Tibial artery (tissue), 4 donors: ENCODE results near the gene SUFU.
A peak's percentile ranks its signal among the peaks of the same experiment; 100 is the strongest.

Experiments used
- DNase-seq, 2 donors: peaks; one replicate each; pipeline ENCODE4 v3.0.0-alpha.2; 2019
- H3K27ac ChIP-seq, 2 donors: fragments of 200-600 bp; sonication (generic) in 1 of 2; 1 replicate in 1 of 2; 2 replicates in 1 of 2; pipeline ENCODE4 v1.5.1; 2018 to 2019; ENCODE audit warnings: mild to moderate bottlenecking in 1 of 2
- H3K27me3 ChIP-seq, 2 donors: fragments of 200-600 bp; sonication (generic) in 1 of 2; one replicate each; pipeline versions ENCODE4 v1.5.1 to v1.6.0; 2016 to 2019
- H3K36me3 ChIP-seq, 3 donors: fragments of 200-600 bp; sonication (generic) in 2 of 3; one replicate each; pipeline ENCODE4 v1.5.1; 2016 to 2019; ENCODE audit warnings: mild to moderate bottlenecking in 2 of 3
- H3K4me1 ChIP-seq, 4 donors: fragments of 200-600 bp; sonication (generic) in 2 of 4; 1 replicate in 3 of 4; 2 replicates in 1 of 4; pipeline ENCODE4 v1.5.1; 2016 to 2019
- H3K4me3 ChIP-seq, 2 donors: fragments of 200-600 bp; sonication (generic) in 1 of 2; 1 replicate in 1 of 2; 2 replicates in 1 of 2; pipeline ENCODE4 v1.5.1; 2018 to 2019; ENCODE audit warnings: mild to moderate bottlenecking in 2 of 2
- H3K9me3 ChIP-seq, 3 donors: fragments of 200-600 bp; sonication (generic) in 1 of 3; one replicate each; pipeline ENCODE4 v1.5.1; 2016 to 2019
- intact Hi-C: fragments of 100-400 bp; cut with DNase I; formaldehyde crosslinking; loops from one replicate; pipeline ENCODE4 v1.15.0; 2023; ENCODE audit warnings: low total_unique reads
- TF ChIP-seq, protein P1 (sequence below), 2 experiments: fragments of 200-600 bp in 1 of 2; fragments of 450-650 bp in 1 of 2; IDR thresholded peaks; one replicate each; pipeline ENCODE4 v1.5.1; 2017 to 2019; ENCODE audit warnings: antibody characterized with exemption in 2 of 2, mild to moderate bottlenecking in 1 of 2, moderate library complexity in 1 of 2

The SUFU gene

DNA sequence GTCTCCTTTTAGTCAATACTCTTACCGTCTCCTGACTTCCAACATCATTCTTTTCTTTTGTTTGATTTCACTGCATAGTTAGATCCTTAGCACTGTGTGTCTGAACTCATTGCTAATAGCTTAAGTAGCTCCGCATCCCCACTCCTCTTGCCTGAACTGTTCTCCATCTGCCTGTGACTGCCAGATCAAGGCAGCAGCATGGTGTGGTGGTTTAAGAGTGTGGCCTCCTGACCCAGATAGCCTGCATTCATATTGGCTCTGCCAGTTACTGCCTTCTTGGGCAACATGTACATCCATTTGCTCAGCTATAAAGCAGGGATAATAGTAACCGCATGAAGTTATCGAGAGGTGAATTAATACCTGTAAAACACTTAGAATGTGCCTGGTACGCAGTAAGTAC, 50.8 kb downstream of the SUFU start:
- Histone ChIP-seq H3K4me3 (no peak overlapping the region), H3K27me3 (no peaks in the 10 kb centered on the region), H3K36me3 (peaks cover 0 to 22% (median 20%) of the 10 kb centered on the region in 3 donors), H3K9me3 (no peaks in the 10 kb centered on the region), H3K27ac (no peak overlapping the region), H3K4me1 (peaks cover 0 to 8% (median 6%) of the 10 kb centered on the region in 4 donors)
- DNase-seq: no peak
- TF ChIP-seq, protein P1, sequence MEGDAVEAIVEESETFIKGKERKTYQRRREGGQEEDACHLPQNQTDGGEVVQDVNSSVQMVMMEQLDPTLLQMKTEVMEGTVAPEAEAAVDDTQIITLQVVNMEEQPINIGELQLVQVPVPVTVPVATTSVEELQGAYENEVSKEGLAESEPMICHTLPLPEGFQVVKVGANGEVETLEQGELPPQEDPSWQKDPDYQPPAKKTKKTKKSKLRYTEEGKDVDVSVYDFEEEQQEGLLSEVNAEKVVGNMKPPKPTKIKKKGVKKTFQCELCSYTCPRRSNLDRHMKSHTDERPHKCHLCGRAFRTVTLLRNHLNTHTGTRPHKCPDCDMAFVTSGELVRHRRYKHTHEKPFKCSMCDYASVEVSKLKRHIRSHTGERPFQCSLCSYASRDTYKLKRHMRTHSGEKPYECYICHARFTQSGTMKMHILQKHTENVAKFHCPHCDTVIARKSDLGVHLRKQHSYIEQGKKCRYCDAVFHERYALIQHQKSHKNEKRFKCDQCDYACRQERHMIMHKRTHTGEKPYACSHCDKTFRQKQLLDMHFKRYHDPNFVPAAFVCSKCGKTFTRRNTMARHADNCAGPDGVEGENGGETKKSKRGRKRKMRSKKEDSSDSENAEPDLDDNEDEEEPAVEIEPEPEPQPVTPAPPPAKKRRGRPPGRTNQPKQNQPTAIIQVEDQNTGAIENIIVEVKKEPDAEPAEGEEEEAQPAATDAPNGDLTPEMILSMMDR (IDR thresholded peaks at IDR 0.05): no peak
- intact Hi-C loops: no loop called here

DNA sequence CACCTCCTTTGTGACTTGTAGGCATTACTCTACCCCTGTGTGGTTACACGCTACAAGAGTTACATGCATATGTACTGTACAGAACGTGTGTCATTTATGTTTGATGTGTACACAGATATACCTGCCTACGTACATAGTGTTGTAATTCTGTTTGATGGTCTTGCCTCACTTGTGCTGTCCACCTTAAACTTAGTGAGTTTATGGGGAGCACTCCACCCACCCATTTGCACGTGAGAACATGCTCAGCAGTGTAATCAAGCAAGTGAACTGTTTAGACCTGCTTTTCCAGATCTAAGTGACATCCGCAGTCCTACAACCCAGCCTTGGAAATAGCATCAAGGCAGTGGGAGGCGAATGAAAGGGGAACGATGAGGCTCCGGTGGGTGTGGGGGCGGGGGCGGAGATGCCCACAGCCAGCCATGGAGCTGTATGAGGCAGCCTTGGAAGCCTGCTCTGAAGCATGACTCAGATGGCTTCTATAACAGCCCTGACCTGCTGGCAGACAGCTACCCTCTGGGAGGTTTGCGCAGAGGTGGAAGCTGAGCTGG, 52.1 kb downstream of the SUFU start:
- Histone ChIP-seq H3K27ac (no peak overlapping the region), H3K27me3 (no peaks in the 10 kb centered on the region), H3K9me3 (no peaks in the 10 kb centered on the region), H3K4me3 (no peak overlapping the region), H3K4me1 (peaks cover 0 to 4% (median 0%) of the 10 kb centered on the region in 4 donors), H3K36me3 (peaks cover 0 to 13% (median 11%) of the 10 kb centered on the region in 3 donors)
- TF ChIP-seq, protein P1 (IDR thresholded peaks at IDR 0.05): no peak
- intact Hi-C loops: no loop called here
- peak in 1 of 2 donors; percentile 33 for DNase-seq

DNA sequence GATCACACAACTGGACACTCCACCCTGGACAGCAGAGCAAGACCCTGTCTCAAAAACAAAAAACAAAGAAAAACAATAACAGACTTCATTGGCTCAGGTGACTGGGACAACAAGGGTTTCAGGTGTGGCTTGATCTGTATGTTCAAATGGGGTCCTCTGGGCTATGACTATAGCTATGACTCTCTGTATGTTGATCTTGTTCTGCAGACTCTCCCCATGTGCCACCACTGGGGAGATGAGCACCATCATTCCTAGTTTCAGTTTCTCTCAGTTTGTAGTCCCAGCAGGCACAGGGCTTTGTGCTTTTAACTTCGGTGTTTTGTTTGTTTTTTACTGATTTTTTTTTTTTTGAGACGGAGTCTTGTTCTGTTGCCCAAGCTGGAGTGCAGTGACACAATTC, 53.8 kb downstream of the SUFU start:
- TF ChIP-seq, protein P1 (IDR thresholded peaks at IDR 0.05): no peak
- no peak overlapping the region for H3K4me3 ChIP-seq
- H3K27me3 ChIP-seq: no peaks in the 10 kb centered on the region
- H3K9me3 ChIP-seq: no peaks in the 10 kb centered on the region
- intact Hi-C loops: no loop called here
- H3K36me3 ChIP-seq: no peaks in the 10 kb centered on the region
- no peak overlapping the region for H3K27ac ChIP-seq
- H3K4me1 ChIP-seq: peaks cover 0 to 4% (median 0%) of the 10 kb centered on the region in 4 donors
- no peak for DNase-seq

DNA sequence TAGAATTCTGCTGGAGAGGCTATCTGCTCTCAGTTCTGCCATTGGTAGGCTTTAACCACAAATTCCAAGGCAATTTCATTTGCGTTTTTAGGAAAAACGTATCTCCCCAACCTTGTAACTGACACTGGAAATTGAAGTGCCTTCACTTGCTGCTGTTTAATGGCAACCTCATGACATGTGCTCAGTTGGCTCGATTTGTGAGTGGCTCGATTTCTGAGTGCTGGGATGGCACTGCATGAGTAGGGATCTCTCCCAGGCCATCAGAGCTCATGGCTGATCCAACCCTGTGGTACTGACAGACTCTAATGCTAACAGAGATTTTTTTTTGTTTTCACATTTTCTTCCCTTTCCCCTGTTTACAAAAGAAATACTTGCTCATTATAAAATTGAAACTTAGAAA, 56.0 kb downstream of the SUFU start:
- no peaks in the 10 kb centered on the region for H3K27me3 ChIP-seq
- no peaks in the 10 kb centered on the region for H3K9me3 ChIP-seq
- DNase-seq: no peak
- H3K4me1 ChIP-seq: peaks cover 0 to 4% (median 0%) of the 10 kb centered on the region in 4 donors
- no peaks in the 10 kb centered on the region for H3K36me3 ChIP-seq
- no peak overlapping the region for H3K4me3 ChIP-seq
- TF ChIP-seq, protein P1 (IDR thresholded peaks at IDR 0.05): no peak
- no peak overlapping the region for H3K27ac ChIP-seq
- intact Hi-C loops: no loop called here

DNA sequence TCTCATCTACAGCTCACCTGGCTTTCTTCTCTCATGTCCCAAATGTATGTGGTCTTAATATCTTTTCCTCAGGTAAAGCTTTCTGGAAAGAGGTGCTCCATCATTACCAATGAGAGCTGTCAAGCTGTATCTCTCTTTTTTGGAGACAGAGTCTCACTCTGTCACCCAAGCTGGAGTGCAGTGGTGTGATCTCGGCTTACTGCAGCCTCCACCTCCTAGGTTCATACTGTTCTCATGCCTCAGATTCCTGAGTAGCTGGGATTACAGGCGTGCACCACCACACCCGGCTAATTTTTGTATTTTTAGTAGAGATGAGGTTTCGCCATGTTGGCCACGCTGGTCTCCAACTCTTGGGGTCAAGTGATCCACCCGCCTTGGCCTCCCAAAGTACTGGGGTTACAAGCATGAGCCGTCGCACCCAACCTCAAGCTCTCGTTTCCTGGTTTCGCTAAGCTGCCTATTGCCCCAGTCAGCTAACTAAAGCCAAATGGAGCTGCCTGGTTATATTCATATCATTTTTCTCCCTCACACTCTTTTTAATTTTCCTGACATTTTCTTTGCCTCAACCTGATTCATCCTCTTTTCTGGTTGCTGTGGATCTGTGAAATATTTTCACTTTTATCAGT, 60.5 kb downstream of the SUFU start:
- Histone ChIP-seq H3K4me3 (no peak overlapping the region), H3K4me1 (no peaks in the 10 kb centered on the region), H3K27me3 (no peaks in the 10 kb centered on the region), H3K9me3 (no peaks in the 10 kb centered on the region), H3K36me3 (no peaks in the 10 kb centered on the region), H3K27ac (no peak overlapping the region)
- DNase-seq: no peak
- TF ChIP-seq, protein P1 (IDR thresholded peaks at IDR 0.05): no peak
- intact Hi-C loops: no loop called here
